Pons (tissue), 1 donor: ENCODE data around the gene NUCB1.
"Not testable (repeated sequence)": the region's sequence is repeated elsewhere in the genome, so short reads cannot be mapped to it uniquely, and the experiment has no call there.

Experiments
- DNase-seq: peaks from one replicate; pipeline ENCODE4 v3.0.0-alpha.2; 2016; ENCODE audit warnings: low spot score

The NUCB1 gene

DNA sequence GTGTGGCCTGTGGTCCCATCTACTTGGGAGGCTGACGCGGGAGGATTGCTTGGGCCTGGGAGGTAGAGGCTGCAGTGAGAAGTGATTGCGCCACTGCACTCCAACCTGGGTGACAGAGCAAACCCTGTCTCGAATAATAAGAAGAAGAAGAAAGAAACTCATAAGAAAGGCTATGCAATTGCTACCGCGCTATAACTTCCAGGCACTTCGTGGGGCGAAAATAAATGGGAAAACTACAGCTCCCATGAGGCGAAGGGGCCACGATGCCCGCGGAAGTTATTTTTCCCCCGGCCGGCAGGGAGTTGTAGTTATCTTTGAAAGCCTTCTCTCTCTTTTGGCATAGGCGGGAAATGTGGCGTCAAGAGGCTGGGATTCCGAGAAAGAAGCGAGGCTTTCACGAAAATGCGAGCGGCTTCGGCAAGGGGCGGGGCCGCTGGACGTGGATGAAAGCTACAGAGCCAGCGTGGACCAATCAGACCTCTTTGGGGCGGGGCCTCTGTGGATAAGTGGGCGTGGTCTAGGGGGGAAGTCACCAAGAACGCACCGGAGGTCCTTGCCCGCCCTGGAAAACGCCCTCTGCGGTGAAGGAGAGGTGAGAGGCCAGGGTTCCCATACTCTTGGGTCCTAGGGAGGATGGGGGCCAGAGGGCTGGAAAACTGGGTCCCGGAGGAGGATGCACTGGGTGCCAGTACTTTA lies at the start of gene NUCB1:
Gene NUCB1 (plus strand): TSS at position 532 of the 696 bp plus-strand sequence. CDS start 485 bp downstream, outside the sequence.
- DNase-seq: peak; percentile 99

DNA sequence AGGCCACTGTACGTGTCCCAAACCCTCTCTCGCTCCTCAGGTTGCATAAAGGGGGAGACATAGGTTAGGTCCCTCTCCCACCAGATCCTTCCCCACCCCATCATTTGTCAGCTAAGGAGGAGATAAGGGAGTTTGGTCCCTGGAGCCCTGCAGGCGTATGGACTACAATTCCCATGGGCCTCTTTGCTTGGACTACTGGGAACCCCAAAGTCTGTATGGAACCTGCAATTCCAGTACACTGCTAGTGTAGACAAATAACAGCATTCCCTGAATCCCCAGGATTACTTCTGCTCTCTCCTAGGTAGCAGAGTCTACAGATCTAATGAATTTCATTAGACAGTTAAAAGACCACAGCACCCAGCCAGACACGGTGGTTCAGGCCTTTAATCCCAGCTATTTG lies 47.8 kb upstream of the NUCB1 start:
- no peak for DNase-seq

DNA sequence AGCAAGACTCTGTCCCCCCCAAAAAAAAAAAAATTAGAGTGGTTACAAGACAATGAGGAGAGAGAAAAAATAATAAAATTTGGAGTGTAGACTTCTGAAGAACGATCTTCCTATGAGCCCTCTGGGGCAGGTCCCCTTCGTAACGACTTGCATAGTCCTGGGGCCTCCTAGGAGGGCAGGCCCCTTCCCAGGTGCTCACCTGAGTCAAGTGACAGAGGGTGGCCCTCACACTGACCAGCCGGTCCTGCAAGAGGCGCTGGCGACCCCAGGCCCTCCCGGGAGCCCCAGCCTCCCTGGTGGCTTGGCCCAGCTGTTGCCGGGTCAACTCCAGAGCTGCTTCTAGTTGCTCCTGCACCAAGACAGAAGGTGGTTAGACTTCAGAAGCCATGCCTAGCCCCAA lies 46.6 kb upstream of the NUCB1 start:
- no peak for DNase-seq

DNA sequence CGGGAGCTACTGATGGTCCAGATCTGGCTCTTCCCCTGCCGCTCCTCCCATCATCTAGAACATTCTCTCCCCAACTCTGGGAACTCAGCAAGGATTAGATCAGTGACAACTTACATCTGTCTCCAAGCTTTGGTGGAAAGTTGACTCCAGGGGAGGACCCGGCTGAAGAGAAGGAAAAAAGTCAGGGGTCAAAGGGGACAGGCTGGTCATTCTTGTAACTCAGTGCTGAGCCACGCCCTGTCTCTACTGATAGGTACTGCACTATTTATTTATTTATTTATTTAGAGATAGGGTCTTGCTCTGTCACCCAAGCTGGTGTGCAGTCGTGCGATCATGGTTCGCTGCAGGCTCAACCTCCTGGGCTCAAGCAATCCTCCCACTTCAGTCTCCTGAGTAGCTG lies 46.0 kb upstream of the NUCB1 start:
- no peak for DNase-seq

DNA sequence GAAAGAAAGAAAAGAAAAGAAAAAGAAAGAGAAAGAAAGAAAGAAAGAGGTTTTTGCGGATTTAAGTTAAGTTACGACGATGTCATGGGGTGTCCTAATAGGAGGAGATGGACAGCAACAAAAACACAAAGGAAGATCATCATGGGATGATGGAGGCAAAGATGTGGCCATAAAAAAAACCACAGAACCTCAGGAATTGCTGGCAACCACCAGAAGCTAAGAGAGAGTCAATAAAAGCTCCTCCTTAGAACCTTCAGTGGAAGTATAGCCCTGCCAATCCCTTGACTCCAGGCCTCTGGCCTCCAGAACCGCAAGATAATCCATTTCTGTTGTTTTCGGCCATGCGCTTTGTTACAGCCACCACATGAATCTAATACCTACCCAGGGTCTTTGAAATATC lies 43.2 kb upstream of the NUCB1 start:
- no peak for DNase-seq

DNA sequence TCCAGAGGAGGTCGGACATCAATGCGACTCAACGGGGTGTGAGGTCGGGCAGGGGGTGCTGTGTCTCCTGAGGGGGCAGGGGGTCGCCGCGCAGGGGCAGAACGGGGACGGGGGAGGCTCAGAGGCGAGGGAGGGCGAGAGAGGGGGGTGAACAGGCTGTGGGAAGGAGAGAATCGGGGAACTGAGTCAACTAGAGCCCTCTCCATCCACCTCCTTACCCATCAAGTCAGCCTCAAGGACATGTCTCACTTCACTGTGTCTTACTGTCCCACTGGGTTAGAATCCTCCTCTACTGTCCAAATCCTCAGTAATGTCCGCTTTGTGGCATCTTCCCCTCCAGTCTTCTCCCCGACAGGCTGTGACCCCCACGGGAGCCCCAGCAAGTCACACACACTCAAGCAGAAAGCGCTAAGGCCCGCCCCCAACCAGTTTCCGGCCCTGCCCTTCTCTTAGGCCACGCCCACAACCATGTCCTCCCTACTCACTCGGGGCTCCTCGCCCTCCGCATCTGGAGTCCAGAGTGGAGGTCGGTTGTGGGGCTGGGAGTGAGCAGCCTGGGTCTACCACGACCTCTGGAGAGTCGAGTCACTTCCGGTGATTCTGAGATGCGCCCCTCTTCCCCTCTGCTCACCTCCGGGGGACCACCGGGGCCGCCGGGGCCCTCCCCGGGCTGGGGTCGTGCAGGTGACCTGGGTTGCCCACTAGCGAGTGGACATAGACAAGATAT lies 41.0 kb upstream of the NUCB1 start:
- DNase-seq: peak; percentile 29

DNA sequence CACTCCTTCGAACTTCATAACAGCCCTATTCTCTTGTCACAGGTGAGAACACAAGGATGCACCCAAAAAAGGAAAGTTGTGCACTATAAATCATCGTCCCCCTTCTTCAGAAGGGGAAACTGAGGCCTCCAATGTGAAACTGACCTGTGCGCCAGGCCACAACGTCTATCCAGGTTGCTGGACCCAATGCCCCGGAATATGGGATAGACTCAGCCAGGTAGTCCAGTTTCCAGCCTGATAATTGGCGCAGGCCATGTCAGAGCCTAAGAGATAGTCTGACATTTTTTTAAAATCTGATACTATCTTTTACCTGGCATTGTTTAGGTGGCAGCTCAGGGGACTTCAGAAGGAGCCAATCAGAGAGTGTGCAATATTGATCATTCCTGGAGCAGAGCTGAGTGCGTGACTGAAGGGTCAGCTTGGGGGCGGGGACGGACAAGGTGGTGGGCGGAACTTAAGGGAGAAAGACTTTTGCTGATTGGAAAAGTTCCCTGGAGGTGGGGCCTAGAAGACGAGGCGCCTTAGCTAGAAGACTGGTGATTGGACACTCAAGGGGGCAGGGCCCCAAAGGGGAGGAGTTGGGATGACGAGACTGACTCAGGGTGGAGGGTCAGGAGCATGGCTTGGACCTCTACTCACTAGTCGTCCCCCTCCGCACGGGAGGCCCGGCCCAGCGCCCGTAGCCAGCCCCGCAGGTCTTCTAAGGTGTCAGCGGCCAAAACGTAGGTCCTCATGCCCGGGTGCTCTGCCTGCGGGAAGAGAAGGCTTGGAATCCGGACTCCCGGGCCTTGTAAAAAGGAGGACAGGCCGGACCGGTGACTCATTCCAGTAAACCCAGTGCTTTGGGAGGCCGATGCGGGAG lies 40.2 kb upstream of the NUCB1 start:
- peak; percentile 57 for DNase-seq

DNA sequence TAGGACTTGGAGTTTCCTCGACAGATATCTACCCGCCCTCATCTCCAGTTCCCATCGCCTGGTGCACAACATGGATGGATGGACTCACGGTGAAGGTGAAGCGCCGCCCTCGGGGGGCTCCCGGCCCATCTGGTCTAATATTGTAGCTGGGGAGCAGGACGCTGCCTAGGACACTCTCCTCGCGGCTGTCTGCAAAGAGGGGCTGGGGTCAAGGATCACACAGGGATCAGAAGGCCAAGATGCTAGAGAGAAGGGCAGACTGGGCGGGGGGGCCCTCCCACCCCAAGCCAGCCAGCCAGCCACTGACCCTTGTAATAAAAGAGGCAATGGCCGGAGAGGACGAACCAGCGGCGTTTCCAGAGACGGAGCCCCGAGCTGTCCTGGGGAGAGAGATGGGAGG lies 38.8 kb upstream of the NUCB1 start:
- DNase-seq: no peak

DNA sequence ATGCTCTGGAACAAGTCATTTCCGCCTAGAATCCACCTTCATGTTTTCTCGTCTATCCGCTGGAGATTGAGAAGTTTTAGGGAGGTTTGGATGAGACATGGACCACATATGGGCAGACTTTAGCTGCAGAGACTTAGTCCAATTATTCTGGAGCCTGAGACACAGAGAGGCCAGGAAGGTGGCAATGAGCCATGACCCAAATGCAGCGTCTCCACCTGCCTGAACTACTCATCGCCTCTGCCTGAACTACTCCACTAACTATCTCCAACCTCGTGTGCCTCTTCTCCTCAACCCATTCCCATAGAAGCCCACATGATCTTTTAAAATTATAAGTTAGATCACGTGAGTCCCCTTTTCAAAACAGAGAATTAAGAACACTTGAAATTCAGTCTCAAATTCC lies 37.3 kb upstream of the NUCB1 start:
- DNase-seq: no peak

DNA sequence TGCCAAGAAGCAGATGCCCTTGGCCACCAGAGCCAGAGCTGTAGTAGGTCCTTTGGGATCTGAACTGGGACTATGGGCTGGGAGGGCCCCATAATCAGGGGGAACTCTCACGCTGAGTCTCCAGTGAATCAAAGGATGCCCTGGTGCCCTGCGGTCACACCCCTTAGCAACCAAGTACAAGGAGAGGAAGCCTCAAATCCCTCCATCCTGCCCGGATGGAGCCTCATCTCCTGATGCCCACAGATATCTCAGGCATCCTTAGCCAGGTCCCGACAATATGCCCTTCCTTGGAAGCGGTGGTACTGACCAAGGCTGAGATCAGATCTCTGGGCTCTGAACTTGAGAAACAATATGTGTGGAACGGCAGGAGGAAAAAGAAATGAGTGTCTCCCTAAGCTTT lies 33.4 kb upstream of the NUCB1 start:
- no peak for DNase-seq

DNA sequence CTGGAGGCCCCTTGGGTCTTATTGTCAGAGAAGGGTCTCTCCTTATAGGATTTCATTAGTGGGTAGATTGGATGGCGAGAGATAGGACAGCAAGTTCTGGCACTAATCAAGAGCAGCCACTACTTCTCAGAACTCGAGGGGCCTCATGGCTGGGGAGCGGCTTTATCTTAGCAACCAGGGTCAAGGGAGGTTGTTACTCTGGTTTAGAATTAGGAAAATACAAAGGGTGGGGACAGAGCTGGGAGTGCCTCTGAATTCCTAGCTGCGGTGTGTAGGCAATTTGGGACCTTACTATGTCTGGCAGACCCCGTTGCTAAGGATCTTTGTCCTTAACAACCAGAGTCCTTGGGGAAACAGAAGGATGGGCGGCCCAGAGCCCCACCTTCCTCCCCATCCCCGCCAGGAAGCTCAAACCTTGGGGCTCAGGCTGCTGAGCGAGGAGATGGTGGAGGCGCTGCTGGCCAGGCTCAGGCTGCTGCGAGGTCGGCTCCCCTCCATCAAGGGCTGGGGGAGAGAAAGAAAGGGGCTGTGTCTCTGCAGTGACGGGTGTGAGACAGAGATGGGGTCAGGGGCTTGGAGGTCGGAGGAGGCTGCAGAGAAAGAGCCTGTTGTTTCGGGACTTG lies 32.9 kb upstream of the NUCB1 start:
- no peak for DNase-seq

DNA sequence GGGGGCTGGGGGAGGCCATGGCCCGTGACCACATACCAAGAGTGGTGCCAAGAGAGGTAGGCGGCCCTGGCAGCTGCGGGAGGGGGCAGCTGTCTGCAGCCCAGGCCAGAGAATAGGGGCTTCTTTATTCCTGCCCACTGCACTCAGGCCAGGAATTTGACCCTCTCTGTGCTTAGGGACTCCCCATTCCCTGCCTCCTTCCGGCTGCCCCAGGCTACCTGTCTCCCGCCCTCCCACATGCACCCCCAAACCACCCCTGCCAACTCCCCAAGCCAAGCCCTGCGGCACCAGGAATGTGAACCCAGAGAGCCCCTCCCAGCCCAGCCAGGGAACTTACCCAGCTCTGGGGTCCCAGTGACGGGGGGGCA lies 32.4 kb upstream of the NUCB1 start:
- no peak for DNase-seq

DNA sequence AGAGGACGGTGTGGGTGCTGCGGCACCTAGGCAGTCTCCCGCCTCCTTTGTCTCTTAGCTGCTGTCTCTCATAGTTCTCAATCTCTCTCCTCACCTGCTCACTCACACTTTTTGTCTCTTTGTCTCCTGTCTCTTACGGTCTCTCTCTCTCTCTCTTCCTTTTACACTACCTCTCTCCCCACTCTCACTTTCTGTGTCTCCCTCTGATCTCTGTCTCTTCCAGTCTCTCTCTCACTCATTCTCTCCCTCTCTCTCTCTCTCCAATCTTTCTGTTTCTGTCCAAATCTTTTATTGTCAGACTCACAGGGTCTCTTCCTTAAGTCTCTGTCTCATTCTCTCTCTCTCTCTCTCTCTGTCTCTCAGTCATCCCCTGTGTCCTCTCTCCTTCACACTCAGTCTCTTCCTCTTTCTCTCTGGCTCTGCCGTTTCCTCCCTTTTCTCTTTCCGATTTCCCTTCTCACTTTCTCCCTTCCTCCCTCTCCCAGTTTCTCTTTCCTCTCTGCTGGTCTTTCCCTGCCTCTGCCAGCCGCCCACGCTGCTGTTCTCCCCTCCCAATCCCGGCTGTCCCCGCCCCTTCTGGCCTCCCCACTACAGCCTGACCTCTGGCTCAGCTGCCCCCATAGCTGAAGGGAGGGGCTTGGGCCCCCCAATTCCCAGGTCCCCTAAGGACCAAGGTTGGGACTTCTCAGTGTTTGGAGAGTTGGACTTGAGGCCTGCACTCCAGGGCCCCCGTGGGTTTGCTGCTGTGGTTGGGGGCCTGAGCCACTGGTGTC lies 31.8 kb upstream of the NUCB1 start, which contains the start of gene PLEKHA4:
Gene PLEKHA4 (minus strand): TSS at position 504 of the 773 bp plus-strand sequence. CDS start 997 bp downstream, outside the sequence.
- no peak for DNase-seq

DNA sequence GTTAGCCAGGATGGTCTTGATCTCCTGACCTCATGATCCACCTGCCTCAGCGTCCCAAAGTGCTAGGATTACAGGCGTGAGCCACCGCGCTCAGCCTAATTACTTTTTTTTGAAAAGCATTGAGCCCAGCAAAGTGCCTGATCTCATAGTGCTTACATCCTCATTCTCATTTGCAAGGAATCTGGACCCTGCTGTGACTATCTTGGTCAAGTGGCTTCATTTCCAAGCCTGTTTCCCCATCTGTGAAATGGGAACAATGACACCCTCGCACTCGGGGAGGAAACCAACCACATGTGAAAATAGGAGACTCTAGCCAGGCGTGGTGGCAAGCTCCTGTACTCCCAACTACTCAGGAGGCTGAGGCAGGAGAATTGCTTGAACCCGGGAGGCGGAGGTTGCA lies 30.1 kb upstream of the NUCB1 start:
- DNase-seq: no peak

DNA sequence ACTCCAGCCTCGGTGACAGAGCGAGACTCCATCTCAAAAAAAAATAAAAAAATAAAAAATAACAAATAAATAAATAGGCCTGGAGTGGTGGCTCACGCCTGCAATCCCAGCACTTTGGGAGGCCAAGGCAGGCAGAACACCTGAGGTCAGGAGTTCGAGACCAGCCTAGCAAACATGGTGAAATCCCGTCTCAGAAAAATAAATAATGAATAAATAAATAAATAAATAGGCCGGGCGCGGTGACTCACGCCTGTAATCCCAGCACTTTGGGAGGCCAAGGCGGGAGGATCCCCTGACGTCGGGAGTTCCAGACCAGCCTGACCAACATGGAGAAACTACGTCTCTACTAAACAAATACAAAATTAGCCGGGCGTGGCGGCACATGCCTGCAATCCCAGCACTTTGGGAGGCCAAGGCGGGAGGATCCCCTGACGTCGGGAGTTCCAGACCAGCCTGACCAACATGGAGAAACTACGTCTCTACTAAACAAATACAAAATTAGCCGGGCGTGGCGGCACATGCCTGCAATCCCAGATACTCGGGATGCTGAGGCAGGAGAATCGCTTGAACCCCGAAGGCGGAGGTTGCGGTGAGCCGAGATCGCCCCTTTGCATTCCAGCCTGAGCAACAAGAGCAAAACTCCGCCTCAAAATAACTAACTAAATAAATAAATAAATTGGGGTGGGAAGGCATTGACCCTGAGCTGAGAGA lies 28.5 kb upstream of the NUCB1 start:
- DNase-seq: not testable (repeated sequence)

DNA sequence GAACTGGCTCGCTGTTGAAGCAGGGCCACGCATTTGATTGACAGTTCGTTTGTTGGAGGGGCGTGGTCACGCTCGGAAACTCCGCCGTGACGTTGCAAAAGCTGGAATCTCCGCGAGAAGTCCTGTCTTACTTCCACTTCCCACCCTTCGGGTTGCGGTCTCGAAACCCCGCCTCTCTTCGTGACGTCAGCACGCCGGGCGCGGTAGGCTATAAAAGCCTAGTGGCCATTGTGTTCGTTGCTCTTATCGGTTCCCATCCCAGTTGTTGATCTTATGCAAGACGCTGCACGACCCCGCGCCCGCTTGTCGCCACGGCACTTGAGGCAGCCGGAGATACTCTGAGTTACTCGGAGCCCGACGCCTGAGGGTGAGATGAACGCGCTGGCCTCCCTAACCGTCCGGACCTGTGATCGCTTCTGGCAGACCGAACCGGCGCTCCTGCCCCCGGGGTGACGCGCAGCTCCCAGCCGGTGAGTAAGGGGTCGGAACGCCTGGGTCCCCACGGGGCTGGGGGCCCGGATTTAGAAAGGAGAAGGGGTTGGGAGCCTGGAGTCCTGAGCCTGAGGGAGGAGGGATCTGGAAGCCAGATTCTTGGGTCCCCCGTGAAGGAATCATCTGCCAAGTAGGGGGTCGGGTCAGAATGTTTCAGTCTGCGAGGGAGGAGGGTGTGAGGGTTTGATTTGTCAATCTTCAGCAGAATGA lies 27.8 kb upstream of the NUCB1 start, which contains the start of gene PPP1R15A:
Gene PPP1R15A (plus strand): TSS at position 240 of the 702 bp plus-strand sequence. CDS start 813 bp downstream, outside the sequence.
- peak; percentile 98 for DNase-seq

DNA sequence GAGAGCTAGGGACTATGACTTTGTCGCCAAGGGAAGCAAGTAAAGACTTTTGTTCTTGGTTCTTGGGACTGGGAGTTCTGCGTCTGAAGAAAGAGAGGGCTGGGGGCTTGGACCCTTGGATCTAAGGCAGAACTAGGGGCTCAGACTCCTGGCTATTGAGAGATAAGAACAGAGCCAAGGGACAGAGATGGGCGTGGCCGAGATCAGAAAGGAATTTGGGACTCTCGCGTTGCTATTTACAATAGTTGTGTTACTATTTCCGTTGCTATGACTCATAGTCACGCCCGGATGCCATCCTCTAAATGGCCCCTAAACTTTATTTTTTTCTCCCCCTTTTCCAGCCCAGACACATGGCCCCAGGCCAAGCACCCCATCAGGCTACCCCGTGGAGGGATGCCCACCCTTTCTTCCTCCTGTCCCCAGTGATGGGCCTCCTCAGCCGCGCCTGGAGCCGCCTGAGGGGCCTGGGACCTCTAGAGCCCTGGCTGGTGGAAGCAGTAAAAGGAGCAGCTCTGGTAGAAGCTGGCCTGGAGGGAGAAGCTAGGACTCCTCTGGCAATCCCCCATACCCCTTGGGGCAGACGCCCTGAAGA lies 27.1 kb upstream of the NUCB1 start:
- DNase-seq: peak; percentile 73

DNA sequence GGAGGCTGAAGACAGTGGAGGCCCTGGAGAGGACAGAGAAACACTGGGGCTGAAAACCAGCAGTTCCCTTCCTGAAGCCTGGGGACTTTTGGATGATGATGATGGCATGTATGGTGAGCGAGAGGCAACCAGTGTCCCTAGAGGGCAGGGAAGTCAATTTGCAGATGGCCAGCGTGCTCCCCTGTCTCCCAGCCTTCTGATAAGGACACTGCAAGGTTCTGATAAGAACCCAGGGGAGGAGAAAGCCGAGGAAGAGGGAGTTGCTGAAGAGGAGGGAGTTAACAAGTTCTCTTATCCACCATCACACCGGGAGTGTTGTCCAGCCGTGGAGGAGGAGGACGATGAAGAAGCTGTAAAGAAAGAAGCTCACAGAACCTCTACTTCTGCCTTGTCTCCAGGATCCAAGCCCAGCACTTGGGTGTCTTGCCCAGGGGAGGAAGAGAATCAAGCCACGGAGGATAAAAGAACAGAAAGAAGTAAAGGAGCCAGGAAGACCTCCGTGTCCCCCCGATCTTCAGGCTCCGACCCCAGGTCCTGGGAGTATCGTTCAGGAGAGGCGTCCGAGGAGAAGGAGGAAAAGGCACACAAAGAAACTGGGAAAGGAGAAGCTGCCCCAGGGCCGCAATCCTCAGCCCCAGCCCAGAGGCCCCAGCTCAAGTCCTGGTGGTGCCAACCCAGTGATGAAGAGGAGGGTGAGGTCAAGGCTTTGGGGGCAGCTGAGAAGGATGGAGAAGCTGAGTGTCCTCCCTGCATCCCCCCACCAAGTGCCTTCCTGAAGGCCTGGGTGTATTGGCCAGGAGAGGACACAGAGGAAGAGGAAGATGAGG lies 26.4 kb upstream of the NUCB1 start:
- peak; percentile 33 for DNase-seq
